Measurements from ENCODE around the gene GCLC.
"Not testable (repeated sequence)": the region's sequence is repeated elsewhere in the genome, so short reads cannot be mapped to it uniquely, and the experiment has no call there.

The GCLC gene

GRCh38 chr6:53556986-53557715 lies 12.2 kb upstream of the GCLC start:
- no peak for DNase-seq

- not testable (repeated sequence) for DNase-seq
Measured at GRCh38 chr6:53553600-53553999, 8.7 kb upstream of the GCLC start.

DNA sequence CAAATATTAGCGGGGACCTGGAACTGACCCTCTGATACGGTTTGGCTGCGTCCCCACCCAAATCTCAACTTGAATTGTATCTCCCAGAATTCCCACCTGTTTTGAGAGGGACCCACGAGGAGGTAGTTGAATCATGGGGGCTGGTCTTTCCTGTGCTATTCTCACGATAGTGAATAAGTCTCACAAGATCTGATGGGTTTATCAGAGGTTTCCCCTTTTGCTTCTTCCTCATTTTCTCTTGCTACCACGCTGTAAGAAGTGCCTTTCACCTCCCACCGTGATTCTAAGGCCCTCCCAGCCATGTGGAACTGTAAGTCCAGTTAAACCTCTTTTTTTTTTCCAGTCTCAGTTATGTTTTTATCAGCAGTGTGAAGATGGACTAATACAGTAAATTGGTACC lies 6.8 kb upstream of the GCLC start:
- not testable (repeated sequence) for DNase-seq

DNA sequence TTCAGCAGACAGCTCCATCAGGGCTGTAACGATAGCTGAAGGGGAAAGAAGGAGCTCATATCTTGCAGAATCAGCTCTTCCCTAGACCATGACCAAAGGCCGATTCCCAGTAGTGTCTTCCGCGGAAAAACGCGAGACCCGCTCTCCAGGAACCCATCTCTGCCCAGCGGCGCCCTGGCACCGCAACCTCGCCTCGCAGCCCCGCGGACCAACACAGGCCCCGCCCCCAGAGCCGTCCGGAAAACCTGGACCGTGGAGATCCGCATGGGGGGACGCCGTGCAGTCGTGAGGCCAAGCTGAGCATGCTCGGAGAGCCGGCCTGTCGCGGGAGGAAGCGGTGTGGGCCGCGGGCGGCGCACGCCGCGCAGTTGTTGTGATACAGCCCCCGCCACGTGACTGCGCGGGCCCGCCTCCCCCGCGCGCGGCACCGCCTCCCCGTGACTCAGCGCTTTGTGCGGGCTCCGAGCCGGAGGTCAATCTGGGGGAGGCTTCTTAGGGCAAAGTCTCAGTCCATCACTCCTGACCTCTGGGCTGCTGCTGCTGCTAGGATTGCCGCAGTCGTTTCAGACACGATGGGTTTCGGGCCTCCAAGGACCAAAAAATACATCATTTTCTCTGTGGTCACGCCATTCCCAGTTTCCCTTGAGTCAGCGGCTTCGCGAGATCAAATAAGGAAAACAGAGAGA lies 3.1 kb upstream of the GCLC start:
- peak; percentile 95 for DNase-seq

- no peak for DNase-seq
Measured at GRCh38 chr6:53547166-53547810, 2.4 kb upstream of the GCLC start.

GRCh38 chr6:53546281-53546680 lies 1.4 kb upstream of the GCLC start:
- no peak for DNase-seq

DNA sequence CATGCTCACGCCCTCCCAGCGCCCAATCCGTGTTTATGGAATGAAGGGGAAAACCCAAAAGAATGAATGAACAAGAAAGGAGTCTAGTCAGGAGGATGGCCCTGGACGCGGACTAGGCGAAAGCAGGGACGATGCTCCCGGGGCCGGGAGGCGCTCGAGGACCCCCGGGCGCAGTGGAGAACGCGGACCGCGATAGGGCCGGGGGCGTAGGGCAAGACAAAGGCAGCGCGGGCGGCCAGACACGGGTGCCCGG lies 758 bp downstream of the GCLC start:
- DNase-seq, result no peak

GRCh38 chr6:53543359-53544216 lies 1.3 kb downstream of the GCLC start:
- DNase-seq, result no peak

DNA sequence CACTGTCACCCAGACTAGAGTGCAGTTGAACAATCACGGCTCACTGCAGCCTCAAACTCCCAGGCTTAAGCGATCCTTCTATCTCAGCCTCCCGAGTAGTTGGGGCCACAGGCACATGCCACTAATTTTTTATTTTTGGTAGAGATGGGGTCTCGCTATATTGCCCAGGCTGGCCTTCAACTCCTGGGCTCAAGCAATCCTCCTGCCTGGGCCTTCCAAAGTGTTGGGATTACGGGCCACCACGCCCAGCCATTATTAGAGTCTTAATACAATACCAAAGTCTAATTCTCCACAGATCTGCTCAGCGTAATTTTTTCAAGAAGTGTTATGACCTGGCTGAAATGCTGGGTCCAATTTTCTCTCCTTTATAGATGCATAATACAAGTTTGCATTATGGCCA lies 3.0 kb downstream of the GCLC start:
- no peak for DNase-seq

DNA sequence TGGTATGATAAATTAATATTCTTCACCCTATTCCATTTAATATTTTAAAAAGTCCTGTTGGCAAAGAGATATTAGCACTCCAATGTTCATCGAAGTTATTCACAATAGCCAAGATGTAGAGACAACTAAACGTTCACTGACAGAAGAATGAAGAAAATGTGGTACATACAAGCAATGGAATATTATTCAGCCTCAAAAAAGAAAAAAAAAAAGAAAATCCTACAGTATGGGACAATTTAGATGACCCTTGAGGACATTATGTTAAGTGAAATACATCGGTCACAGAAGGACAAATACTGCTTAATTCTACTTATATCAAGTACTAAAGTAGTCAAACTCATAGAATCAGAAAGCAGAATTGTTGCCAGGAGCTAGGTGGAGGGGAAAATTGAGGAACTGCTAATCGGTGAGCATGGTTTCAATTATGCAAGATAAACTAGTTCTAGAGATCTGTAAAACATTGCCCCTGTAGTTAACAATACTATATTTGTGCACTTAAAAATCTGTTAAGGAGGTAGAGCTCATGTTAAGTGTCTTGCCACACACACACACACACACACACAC lies 4.7 kb downstream of the GCLC start:
- DNase-seq, result no peak

GRCh38 chr6:53539561-53539960 lies 5.3 kb downstream of the GCLC start:
- DNase-seq, result no peak

GRCh38 chr6:53536561-53536960 lies 8.3 kb downstream of the GCLC start:
- no peak for DNase-seq

GRCh38 chr6:53532942-53533341 lies 12.0 kb downstream of the GCLC start:
- DNase-seq, result no peak

DNA sequence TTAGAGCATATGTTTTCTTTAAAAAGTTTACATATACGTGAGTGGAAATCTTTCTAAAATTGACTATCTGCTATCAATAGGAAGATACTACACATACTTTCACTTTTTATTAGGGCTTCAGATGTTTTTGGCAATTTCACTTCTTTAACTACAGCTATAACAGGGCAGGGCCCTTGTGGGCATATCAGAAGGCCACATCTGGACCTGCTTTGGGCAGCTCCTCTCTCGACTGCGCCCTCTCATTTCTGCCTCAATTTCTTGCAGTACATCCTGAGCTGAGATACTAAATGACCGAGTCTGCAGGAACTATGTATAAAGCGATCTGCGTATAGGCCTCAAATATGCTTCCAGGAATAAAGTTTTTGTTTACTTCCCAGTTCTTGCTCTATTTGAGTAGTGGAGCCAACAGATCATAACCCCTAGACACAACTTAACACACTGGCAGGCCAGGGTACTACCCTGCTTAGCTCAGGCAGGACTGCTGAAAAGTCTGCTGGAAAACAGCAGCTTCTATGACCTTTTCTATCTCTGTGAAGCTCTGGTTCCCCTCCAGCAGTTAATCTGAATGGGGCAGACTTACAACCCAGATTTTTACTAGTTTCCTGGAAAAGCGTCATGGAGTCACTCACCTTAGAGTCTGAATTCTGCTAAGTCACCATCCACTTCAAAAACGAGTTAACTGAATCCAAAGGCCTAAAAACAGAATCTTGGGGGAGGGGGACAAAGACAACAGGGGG lies 12.7 kb downstream of the GCLC start:
- DNase-seq, result no peak

DNA sequence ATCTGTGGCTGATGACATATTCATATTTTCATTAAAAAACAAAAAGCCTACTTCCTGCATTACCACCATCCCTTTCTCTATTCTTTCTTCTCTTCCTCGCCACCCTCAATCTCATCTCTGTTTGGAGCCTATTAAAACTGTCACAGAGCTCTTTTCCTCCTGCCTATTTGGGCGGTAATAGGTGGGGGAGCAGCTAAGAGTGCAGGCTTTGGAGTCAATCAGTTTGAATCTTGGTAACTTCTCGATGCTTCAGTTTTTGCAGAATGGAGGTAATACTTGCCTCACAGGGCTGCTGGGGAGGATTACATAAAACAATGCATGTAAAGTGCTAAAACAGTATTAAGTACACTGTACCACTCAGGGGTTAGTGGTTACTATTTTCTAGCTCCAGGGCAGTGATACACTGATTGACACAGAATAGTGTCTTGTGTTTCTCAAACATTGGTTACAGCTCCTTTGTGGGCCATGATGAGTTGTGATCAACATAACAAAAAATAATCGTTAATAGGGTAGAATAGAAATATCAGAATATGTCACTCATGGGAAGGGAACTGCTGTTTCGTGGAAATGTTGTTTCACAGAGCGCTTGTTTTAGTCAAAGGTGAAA lies 14.0 kb downstream of the GCLC start:
- no peak for DNase-seq

- DNase-seq, result no peak
Measured at GRCh38 chr6:53530346-53530745, 14.6 kb downstream of the GCLC start.

GRCh38 chr6:53529324-53530036 lies 15.4 kb downstream of the GCLC start:
- no peak for DNase-seq

DNA sequence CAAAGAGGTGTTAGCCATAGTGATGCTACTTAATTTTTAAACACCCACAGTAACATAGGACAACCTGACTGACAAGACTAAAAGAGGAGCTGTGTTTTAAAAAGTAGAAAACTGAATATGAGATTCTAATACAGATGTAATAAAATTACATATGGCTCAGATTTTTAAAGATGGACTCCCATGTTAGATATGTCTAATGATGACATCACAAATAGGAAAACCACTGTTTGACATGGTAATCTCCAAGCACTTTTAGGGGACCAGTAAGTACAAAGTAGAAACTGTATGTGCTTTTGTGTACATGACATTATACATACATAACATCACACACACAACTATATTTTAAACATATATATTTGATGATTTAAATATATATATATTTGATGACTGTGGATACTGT lies 16.8 kb downstream of the GCLC start:
- DNase-seq, result no peak

GRCh38 chr6:53527249-53527765 lies 17.6 kb downstream of the GCLC start:
- no peak for DNase-seq

- DNase-seq, result no peak
Measured at GRCh38 chr6:53526000-53526399, 18.9 kb downstream of the GCLC start.

GRCh38 chr6:53524455-53524815 lies 20.5 kb downstream of the GCLC start:
- DNase-seq, result no peak

All from activated gamma-delta T cell (primary cell).